Motor neuron (in vitro differentiated cells): ENCODE results near the gene OR51G1. TPM values are rescaled to one million over a fixed set of nuclear protein-coding genes. Genes with fewer than 3 reads are reported as not detected.
A peak's percentile ranks its signal among the peaks of the same experiment; 100 is the strongest.

Experiments
- ATAC-seq, 8 experiments: fragments of 200-7000 bp; cut with Tn5 transposase; replicated peaks in 6 of 8; 2 replicates each; pipeline ENCODE4 v1.8.0; 2021; ENCODE audit warnings: mild to moderate bottlenecking in 8 of 8, moderate library complexity in 8 of 8
- H3K27ac ChIP-seq, 2 donors: fragments of 250-450 bp; sonication (Bioruptor Pico); 2 replicates each; pipeline ENCODE4 v1.9.0; 2021; ENCODE audit warnings: antibody characterized with exemption in 2 of 2, mild to moderate bottlenecking in 2 of 2, moderate library complexity in 1 of 2
- H3K4me1 ChIP-seq, 2 donors: fragments of 250-450 bp; sonication (Bioruptor Pico); replicated peaks in 1 of 2; 2 replicates each; pipeline ENCODE4 v1.6.1; 2021; ENCODE audit warnings: antibody characterized with exemption in 2 of 2, mild to moderate bottlenecking in 2 of 2, moderate library complexity in 1 of 2
- H3K4me3 ChIP-seq, 5 donors: fragments of 250-450 bp; sonication (Bioruptor Pico); 2 replicates each; pipeline ENCODE4 v1.9.0; 2021; ENCODE audit warnings: antibody characterized with exemption in 5 of 5, mild to moderate bottlenecking in 5 of 5, moderate library complexity in 4 of 5
- WGBS, 10 experiments: fragments of 450-650 bp; shearing (Covaris generic); methylation state at CpG; one replicate each; pipeline ENCODE4 v1.0.0; 2022; 5-methylcytosine and 5-hydroxymethylcytosine counted together
- in situ Hi-C, 9 experiments: fragments of 400-800 bp; cut with MboI; loops; one replicate each; pipeline ENCODE4 v1.15.0; 2021; ENCODE audit warnings: low sequenced_read_pairs in 9 of 9, low pct_unique_long_range_greater_than_20kb in 2 of 9; ENCODE audit not compliant: unreplicated experiment in 9 of 9
- total RNA-seq, 8 experiments: library from RNA; unstranded; fragments of 300-600 nt; gene quantifications; 2 replicates each; pipeline versions ENCODE4 v1.2.3 to v1.2.4, GENCODE V29; 2022

OR51G1 gene
- total RNA-seq, 8 experiments from 2014 or later: 0.21 to 1.9 (median 0.89) TPM; not detected in 4

DNA sequence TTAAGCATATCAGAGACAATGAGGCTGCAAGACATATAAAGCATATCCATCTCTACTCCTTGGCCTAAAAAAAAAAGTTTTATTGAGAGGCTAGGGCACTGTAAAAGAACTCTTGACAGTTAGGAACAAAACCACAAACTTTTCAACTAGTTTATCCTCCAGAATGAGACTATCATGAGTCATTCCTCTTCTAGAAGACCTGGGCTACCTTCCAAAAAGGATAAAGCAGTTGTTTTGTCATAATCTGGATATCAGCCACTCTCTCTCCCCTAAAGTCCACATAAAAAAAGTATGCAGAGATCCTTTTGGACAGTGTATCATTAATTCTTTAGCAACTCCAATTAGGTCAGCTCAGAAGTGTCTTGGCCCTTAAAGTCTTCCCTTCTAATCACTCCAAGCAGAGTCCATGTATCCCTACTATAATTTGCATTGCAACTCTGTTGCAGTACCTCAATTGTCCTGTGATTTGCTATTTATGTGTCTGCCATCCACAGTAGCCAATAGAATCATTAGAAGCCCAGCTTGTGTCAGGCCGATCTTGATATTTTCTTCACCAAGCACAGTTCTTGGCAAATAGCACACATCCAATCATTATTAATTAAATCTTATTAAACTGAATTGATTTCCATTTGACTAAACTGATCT is 32.0 kb downstream of the OR51G1 start:
- no peaks in the 10 kb centered on the region for H3K4me1 ChIP-seq
- ATAC-seq: peak in 2 of 8 experiments; percentile 50 to 58
- no peak overlapping the region for H3K27ac ChIP-seq
- H3K4me3 ChIP-seq: no peak overlapping the region
- in situ Hi-C loops: no loop called here
- 75 to 100% (median 100%) methylated on average over 1 of the region's 1 CpG; no CpG with 5 or more reads in 5 of the 10 experiments for WGBS, 10 experiments

GRCh38 chr11:4890279-4890678 is 33.9 kb downstream of the OR51G1 start:
- Histone ChIP-seq H3K4me1 (no peaks in the 10 kb centered on the region), H3K4me3 (no peak overlapping the region), H3K27ac (no peak overlapping the region)
- in situ Hi-C loops: no loop called here
- ATAC-seq: no peak
- 40 to 100% (median 80%) methylated on average over 1 to 2 of the region's 2 CpGs; no CpG with 5 or more reads in 1 of the 10 experiments for WGBS, 10 experiments

DNA sequence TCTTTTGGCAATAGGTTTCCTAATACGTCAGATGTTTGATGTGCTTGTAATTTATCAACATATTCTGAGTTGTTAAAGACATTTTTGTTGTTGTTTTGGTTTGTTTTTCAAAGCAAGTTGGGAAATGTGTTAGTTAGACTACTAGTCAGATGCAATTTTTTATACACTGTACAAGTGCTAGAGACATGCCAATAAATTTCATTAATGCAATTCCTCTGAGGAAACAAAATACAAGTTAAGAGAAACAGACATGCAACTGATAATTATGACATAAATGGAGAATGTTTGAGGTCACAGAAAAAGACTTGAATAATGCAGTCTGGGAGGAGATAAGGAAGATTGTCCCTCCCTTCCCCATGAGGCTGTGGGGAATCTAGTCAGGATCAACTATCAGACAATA is 36.5 kb downstream of the OR51G1 start:
- Histone ChIP-seq H3K27ac (no peak overlapping the region), H3K4me3 (no peak overlapping the region), H3K4me1 (no peaks in the 10 kb centered on the region)
- in situ Hi-C loops: no loop called here
- WGBS, 10 experiments: 0% methylated on average over 1 of the region's 1 CpG; no CpG with 5 or more reads in 1 of the 10 experiments
- ATAC-seq: no peak

DNA sequence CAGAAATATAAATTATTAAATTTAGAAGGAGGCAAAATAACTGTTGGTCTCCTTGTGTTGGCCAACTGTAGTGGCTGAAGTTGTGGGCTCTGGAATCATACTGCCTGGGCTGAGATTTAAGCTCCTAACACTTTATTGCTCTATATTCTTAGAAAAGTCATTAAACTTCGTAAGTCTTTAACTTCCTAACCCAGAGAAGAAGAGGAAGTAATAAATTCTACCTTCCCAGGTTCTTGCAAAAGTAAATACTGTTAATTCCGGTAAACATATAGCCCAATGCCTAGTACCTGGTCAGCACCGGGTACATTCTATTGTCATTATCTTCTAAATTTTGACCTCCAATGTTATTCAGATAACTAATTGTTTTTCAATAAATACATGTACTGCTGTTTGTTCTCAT is 38.0 kb downstream of the OR51G1 start:
- WGBS, 10 experiments: 32 to 100% (median 72%) methylated on average over 1 to 3 of the region's 3 CpGs

GRCh38 chr11:4884361-4884760 is 39.8 kb downstream of the OR51G1 start:
- H3K27ac ChIP-seq: no peak overlapping the region
- H3K4me1 ChIP-seq: no peaks in the 10 kb centered on the region
- no peak for ATAC-seq
- in situ Hi-C loops: no loop called here
- 20 to 100% (median 60%) methylated on average over 1 to 3 of the region's 3 CpGs for WGBS, 10 experiments
- no peak overlapping the region for H3K4me3 ChIP-seq

More for the DNA sequence above, 38.0 kb downstream of the OR51G1 start:
- H3K4me1 ChIP-seq: no peaks in the 10 kb centered on the region
- no peak overlapping the region for H3K4me3 ChIP-seq
- in situ Hi-C loops: no loop called here
- no peak overlapping the region for H3K27ac ChIP-seq
- no peak for ATAC-seq

DNA sequence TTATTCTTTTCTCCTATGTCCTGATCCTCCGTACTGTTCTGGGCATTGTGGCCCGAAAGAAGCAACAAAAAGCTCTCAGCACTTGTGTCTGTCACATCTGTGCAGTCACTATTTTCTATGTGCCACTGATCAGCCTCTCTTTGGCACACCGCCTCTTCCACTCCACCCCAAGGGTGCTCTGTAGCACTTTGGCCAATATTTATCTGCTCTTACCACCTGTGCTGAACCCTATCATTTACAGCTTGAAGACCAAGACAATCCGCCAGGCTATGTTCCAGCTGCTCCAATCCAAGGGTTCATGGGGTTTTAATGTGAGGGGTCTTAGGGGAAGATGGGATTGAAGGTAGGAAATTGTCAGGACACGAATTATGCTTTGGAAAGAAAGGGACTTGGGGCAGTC is 41.6 kb downstream of the OR51G1 start:
- Histone ChIP-seq H3K27ac (no peak overlapping the region), H3K4me1 (no peaks in the 10 kb centered on the region), H3K4me3 (no peak overlapping the region)
- WGBS, 10 experiments: 21 to 92% (median 81%) methylated on average over 1 to 5 of the region's 5 CpGs; no CpG with 5 or more reads in 2 of the 10 experiments
- ATAC-seq: no peak
- in situ Hi-C loops: no loop called here

- Histone ChIP-seq H3K4me1 (no peaks in the 10 kb centered on the region), H3K27ac (no peak within 1 kb of the TSS), H3K4me3 (no peak within 1 kb of the TSS)
- ATAC-seq: peak in 1 of 8 experiments; percentile 42
- in situ Hi-C loops: no loop called here
- WGBS, 10 experiments: 24 to 100% (median 71%) methylated on average over 1 to 7 of the region's 8 CpGs
Measured at GRCh38 chr11:4881860-4882500, 42.2 kb downstream of the OR51G1 start, which contains the start of gene OR51T1. TSS of gene OR51T1 (plus strand) at chr11:4881900. CDS start at chr11:4881900, 0 bp downstream.

- 5 to 97% (median 69%) methylated on average over 1 to 4 of the region's 4 CpGs; no CpG with 5 or more reads in 1 of the 10 experiments for WGBS, 10 experiments
- in situ Hi-C loops: no loop called here
- no peak for ATAC-seq
- H3K4me3 ChIP-seq: no peak overlapping the region
- H3K4me1 ChIP-seq: no peaks in the 10 kb centered on the region
- H3K27ac ChIP-seq: no peak overlapping the region
Measured at GRCh38 chr11:4881188-4881587, 43.0 kb downstream of the OR51G1 start.

Other genes starting within 250 kb of the OR51G1 start
- gene OR51E2, start 226.5 kb downstream of the OR51G1 start, total RNA-seq: 10 to 100 TPM in 1 of 8 experiments, 1 to 10 TPM in 2, under 1 TPM in 2, not detected in 3; 0.36 to 25.3 (median 1.3) TPM
- gene MMP26, start 219.6 kb downstream of the OR51G1 start, total RNA-seq: under 1 TPM in 1 of 8 experiments, not detected in 7; 0.38 TPM
- gene OR51F1, start 154.4 kb downstream of the OR51G1 start, total RNA-seq: 1 to 10 TPM in 2 of 8 experiments, under 1 TPM in 1, not detected in 5; 0.61 to 1.7 (median 1.1) TPM
- gene OR52R1, start 120.0 kb downstream of the OR51G1 start, total RNA-seq: 1 to 10 TPM in 1 of 8 experiments, under 1 TPM in 3, not detected in 4; 0.23 to 1.5 (median 0.73) TPM
- 1 to 10 TPM in 3 of 8 experiments, under 1 TPM in 2, not detected in 3; 0.21 to 2.2 (median 1.2) TPM for gene OR51F2, start 103.0 kb downstream of the OR51G1 start, total RNA-seq
- under 1 TPM in 5 of 8 experiments, not detected in 3; 0.17 to 0.99 (median 0.31) TPM for gene OR51S1, start 75.1 kb downstream of the OR51G1 start, total RNA-seq
- 1 to 10 TPM in 2 of 8 experiments, under 1 TPM in 1, not detected in 5; 0.31 to 1.3 (median 1.0) TPM for gene OR51T1, start 42.4 kb downstream of the OR51G1 start, total RNA-seq
- under 1 TPM in 4 of 8 experiments, not detected in 4; 0.25 to 0.67 (median 0.55) TPM for gene OR51A7, start 20.6 kb downstream of the OR51G1 start, total RNA-seq
- 1 to 10 TPM in 1 of 8 experiments, under 1 TPM in 4, not detected in 3; 0.29 to 1.9 (median 0.51) TPM for gene OR51G2, start 5.0 kb downstream of the OR51G1 start, total RNA-seq
- 1 to 10 TPM in 1 of 8 experiments, under 1 TPM in 3, not detected in 4; 0.28 to 1.5 (median 0.72) TPM for gene OR51A4, start 23.3 kb upstream of the OR51G1 start, total RNA-seq
- gene OR51A2, start 31.4 kb upstream of the OR51G1 start, total RNA-seq: under 1 TPM in 3 of 8 experiments, not detected in 5; 0.33 to 0.37 (median 0.36) TPM
- 1 to 10 TPM in 1 of 8 experiments, under 1 TPM in 5, not detected in 2; 0.08 to 1.2 (median 0.22) TPM for gene OR51L1, start 70.5 kb upstream of the OR51G1 start, total RNA-seq
- 1 to 10 TPM in 1 of 8 experiments, not detected in 7; 3.1 TPM for gene OR52J3, start 122.2 kb upstream of the OR51G1 start, total RNA-seq
- 1 to 10 TPM in 1 of 8 experiments, under 1 TPM in 2, not detected in 5; 0.43 to 2.3 (median 0.45) TPM for gene OR52E2, start 135.3 kb upstream of the OR51G1 start, total RNA-seq
- 1 to 10 TPM in 1 of 8 experiments, under 1 TPM in 1, not detected in 6; 0.52 to 2.6 TPM for gene OR52E1, start 145.2 kb upstream of the OR51G1 start, total RNA-seq
- gene OR52A5, start 214.0 kb upstream of the OR51G1 start, total RNA-seq: 1 to 10 TPM in 1 of 8 experiments, under 1 TPM in 5, not detected in 2; 0.04 to 1.6 (median 0.18) TPM
- under 1 TPM in 7 of 8 experiments, not detected in 1; under 0.01 to 0.56 (median 0.05) TPM for gene OR52A1, start 230.4 kb upstream of the OR51G1 start, total RNA-seq